Measurements from ENCODE around the gene VDAC1. TPM values are rescaled to one million over a fixed set of nuclear protein-coding genes. Genes with fewer than 3 reads are reported as not detected.

VDAC1 gene
- total RNA-seq, 1 experiment from 2014 or later: 334 TPM

DNA sequence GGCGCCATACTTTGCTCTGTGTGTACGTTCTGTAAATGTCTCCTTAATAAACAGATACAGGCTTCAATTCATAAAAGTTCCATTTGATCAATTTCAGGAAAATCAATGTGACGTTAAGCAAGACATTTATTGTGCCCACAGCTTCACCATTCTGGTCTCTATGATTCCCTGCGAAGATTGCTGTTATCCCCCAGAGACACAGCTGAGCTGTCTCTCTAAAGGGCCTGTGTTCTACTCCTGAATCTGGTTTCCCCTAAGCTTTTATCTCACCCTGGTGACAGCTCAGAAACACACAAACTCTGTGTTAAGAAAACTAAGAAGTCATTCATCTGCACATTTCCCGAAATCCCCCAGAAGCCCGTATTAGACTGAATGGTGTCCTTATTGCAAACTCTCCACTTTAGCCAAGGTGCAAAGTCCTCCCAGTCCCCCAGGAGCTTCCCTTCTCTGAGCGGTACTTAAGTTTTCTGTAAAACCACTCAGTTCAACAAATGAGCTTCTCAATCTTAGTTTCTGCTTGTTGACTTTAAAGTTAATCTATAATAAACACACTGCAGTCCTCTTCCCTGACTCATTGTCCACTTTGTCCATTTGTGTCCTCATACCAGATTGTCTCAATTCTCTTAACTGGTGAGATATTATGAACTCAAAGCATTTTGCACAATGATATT lies 35.0 kb downstream of the VDAC1 start:
- TF ChIP-seq, protein P1, sequence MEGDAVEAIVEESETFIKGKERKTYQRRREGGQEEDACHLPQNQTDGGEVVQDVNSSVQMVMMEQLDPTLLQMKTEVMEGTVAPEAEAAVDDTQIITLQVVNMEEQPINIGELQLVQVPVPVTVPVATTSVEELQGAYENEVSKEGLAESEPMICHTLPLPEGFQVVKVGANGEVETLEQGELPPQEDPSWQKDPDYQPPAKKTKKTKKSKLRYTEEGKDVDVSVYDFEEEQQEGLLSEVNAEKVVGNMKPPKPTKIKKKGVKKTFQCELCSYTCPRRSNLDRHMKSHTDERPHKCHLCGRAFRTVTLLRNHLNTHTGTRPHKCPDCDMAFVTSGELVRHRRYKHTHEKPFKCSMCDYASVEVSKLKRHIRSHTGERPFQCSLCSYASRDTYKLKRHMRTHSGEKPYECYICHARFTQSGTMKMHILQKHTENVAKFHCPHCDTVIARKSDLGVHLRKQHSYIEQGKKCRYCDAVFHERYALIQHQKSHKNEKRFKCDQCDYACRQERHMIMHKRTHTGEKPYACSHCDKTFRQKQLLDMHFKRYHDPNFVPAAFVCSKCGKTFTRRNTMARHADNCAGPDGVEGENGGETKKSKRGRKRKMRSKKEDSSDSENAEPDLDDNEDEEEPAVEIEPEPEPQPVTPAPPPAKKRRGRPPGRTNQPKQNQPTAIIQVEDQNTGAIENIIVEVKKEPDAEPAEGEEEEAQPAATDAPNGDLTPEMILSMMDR (IDR thresholded peaks at IDR 0.05; ENCODE audit: unreplicated experiment): no peak
- CTCF ChIA-PET: interaction anchor here (0.6 to 3.9 kb wide), 12 partner anchors 11 to 1725 kb away, joined by 3 to 43 read pairs (median 3); no protein-coding TSS in a partner anchor
- Mint-ChIP-seq H3K4me1 (ENCODE audit: insufficient read depth, unreplicated experiment) (peaks cover 28% of the 10 kb centered on the region), H3K4me3 (ENCODE audit: unreplicated experiment) (peak overlapping the region; percentile 100), H3K27me3 (ENCODE audit: insufficient read depth, unreplicated experiment) (no peaks in the 10 kb centered on the region), H3K36me3 (ENCODE audit: insufficient read depth, unreplicated experiment) (peaks cover 64% of the 10 kb centered on the region), H3K27ac (ENCODE audit: low read depth, unreplicated experiment) (peak overlapping the region; percentile 99), H3K9me3 (ENCODE audit: unreplicated experiment) (peaks cover 5% of the 10 kb centered on the region)
- DNase-seq (ENCODE audit: unreplicated experiment): no peak
- POLR2A ChIA-PET: interaction anchor here (0.6 to 2.8 kb wide), 8 partner anchors 10 to 627 kb away, joined by 3 to 28 read pairs (median 4); partner anchors contain the start of gene VDAC1
- intact Hi-C loops (cut with micrococcal nuclease): no loop called here
- TSS peak; percentile 56 for BruUV-seq (replicated peaks)

- POLR2A ChIA-PET: interaction anchor here (0.6 to 2.8 kb wide), 9 partner anchors 9 to 675 kb away, joined by 3 to 28 read pairs (median 5); partner anchors contain the start of gene VDAC1
- Mint-ChIP-seq H3K27me3 (ENCODE audit: insufficient read depth, unreplicated experiment) (no peaks in the 10 kb centered on the region), H3K9me3 (ENCODE audit: unreplicated experiment) (peaks cover 7% of the 10 kb centered on the region), H3K27ac (ENCODE audit: low read depth, unreplicated experiment) (peak within 1 kb of the TSS; percentile 99), H3K36me3 (ENCODE audit: insufficient read depth, unreplicated experiment) (peaks cover 54% of the 10 kb centered on the region), H3K4me1 (ENCODE audit: insufficient read depth, unreplicated experiment) (peaks cover 30% of the 10 kb centered on the region), H3K4me3 (ENCODE audit: unreplicated experiment) (peak within 1 kb of the TSS; percentile 100)
- TF ChIP-seq, protein P1 (IDR thresholded peaks at IDR 0.05; ENCODE audit: unreplicated experiment): no peak
- no TSS peak for BruUV-seq (replicated peaks)
- CTCF ChIA-PET: interaction anchor here (1.1 to 3.9 kb wide), 2 partner anchors 12 to 22 kb away, joined by 3 to 43 read pairs; no protein-coding TSS in a partner anchor
- DNase-seq (ENCODE audit: unreplicated experiment): peak; percentile 99
- intact Hi-C loops (cut with micrococcal nuclease): no loop called here
These were observed 36.4 kb downstream of the VDAC1 start, which contains the start of gene C5orf15 for GRCh38 chr5:133968204-133968980. C5orf15 (minus strand) TSS chr5:133968625; CDS start chr5:133968584, 41 bp downstream.

GRCh38 chr5:133967698-133968203 lies 37.0 kb downstream of the VDAC1 start:
- BruUV-seq (replicated peaks): no TSS peak
- Mint-ChIP-seq H3K36me3 (ENCODE audit: insufficient read depth, unreplicated experiment) (peaks cover 48% of the 10 kb centered on the region), H3K4me1 (ENCODE audit: insufficient read depth, unreplicated experiment) (peaks cover 36% of the 10 kb centered on the region), H3K27ac (ENCODE audit: low read depth, unreplicated experiment) (peak overlapping the region; percentile 99), H3K4me3 (ENCODE audit: unreplicated experiment) (peak overlapping the region; percentile 100), H3K27me3 (ENCODE audit: insufficient read depth, unreplicated experiment) (no peaks in the 10 kb centered on the region), H3K9me3 (ENCODE audit: unreplicated experiment) (peaks cover 7% of the 10 kb centered on the region)
- intact Hi-C loops (cut with micrococcal nuclease): no loop called here
- DNase-seq (ENCODE audit: unreplicated experiment): peak; percentile 54
- ChIA-PET CTCF (interaction anchor here (0.7 to 1.0 kb wide), 2 partner anchors 15 to 29 kb away, joined by 3 to 4 read pairs; no protein-coding TSS in a partner anchor), POLR2A (interaction anchor here (0.6 to 1.7 kb wide), 10 partner anchors 11 to 895 kb away, joined by 3 to 12 read pairs (median 4); no protein-coding TSS in a partner anchor)
- TF ChIP-seq, protein P1 (IDR thresholded peaks at IDR 0.05; ENCODE audit: unreplicated experiment): no peak
